Peyer's patch (tissue), 4 donors: ENCODE results near the gene IL17RB.

ENCODE experiments used
- POLR2A ChIP-seq, 2 donors: fragments of 450-650 bp; IDR thresholded peaks; one replicate each; pipeline ENCODE4 v1.5.1; 2017; ENCODE audit warnings: antibody characterized with exemption in 2 of 2, mild to moderate bottlenecking in 2 of 2, moderate library complexity in 2 of 2
- TF ChIP-seq, protein P1 (sequence below), 6 experiments: fragments of 450-650 bp in 4 of 6; fragments of 200-600 bp in 2 of 6; sonication (generic) in 1 of 6; IDR thresholded peaks; one replicate each; pipeline ENCODE4 v1.5.1; 2017 to 2019; ENCODE audit warnings: antibody characterized with exemption in 6 of 6, mild to moderate bottlenecking in 3 of 6, moderate library complexity in 1 of 6

DNA sequence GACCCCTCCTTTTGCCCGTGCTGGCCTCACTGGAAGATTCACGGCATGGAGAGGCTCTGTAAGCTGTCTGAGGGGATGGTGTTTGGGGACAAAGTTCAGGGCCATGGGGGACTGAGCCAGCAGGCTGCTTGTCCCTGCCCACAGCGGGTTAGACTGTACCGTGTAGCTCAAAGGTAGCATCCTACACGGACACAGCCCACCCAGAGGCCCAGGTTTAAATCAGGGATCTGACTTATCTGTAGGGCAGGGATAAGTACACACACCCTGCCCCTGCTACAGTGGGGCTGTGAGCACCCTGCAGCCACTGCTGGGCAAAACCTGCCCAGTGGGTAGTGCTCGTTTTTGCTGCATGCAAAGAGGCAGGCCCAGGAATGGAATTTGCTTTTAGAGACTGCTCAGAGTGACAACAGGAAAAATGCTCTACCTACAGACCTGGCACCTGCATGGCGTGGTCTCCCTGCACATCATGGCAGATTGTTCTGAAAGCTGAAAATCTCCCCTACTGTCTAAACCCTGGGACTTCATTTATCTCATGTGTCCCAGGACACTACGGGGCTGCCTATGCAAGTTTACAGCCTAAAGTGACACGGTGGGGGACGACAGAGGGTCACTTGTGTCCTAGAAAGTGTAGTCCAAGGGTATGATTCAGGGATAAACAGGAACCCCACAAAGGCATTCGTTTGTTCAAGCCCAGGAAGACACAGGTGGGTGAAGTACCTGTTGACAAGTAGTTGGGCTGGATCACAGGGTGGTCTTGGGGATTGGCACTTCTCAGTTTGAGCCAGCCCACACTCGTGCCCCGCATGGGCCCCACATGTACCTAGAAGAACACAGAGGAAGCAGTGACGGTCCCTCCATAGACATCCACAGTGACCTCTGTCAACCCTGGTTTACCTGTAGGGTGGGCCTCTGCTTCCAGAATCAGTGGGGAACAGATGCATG lies 27.9 kb upstream of the IL17RB start:
- TF ChIP-seq, protein P1, sequence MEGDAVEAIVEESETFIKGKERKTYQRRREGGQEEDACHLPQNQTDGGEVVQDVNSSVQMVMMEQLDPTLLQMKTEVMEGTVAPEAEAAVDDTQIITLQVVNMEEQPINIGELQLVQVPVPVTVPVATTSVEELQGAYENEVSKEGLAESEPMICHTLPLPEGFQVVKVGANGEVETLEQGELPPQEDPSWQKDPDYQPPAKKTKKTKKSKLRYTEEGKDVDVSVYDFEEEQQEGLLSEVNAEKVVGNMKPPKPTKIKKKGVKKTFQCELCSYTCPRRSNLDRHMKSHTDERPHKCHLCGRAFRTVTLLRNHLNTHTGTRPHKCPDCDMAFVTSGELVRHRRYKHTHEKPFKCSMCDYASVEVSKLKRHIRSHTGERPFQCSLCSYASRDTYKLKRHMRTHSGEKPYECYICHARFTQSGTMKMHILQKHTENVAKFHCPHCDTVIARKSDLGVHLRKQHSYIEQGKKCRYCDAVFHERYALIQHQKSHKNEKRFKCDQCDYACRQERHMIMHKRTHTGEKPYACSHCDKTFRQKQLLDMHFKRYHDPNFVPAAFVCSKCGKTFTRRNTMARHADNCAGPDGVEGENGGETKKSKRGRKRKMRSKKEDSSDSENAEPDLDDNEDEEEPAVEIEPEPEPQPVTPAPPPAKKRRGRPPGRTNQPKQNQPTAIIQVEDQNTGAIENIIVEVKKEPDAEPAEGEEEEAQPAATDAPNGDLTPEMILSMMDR (IDR thresholded peaks at IDR 0.05): no peak
- TF ChIP-seq POLR2A (IDR thresholded peaks at IDR 0.05): no peak
